Measurements from ENCODE around the gene MAF.

GRCh38 chr16:79644971-79645667 is 44.6 kb upstream of the MAF start:
- no peak for TF ChIP-seq CTCF (IDR thresholded peaks at IDR 0.05)
- no peak for TF ChIP-seq ZFX (IDR thresholded peaks at IDR 0.05; ENCODE audit: borderline replicate concordance)
